ENCODE measurements around the gene MRPL51.

MRPL51 gene

DNA sequence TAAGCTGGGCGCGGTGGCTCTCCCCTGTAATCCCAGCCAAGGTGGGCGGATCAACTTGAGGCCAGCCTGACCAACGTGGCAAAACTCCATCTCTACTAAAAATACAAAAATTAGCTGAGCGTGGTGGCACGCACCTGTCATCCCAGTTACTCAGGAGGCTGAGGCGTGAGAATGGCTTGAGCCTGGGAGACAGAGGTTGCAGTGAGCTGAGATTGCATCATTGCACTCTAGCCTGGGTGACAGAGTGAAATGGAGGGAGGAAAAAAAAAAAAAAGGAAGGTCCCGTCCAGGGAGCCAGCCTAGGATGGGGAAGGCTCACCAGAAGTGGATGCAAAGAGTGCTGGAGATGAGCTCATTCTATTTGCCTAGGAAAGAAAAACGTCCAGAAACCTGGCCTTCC is 50.2 kb downstream of the MRPL51 start:
- TF ChIP-seq, protein P1, sequence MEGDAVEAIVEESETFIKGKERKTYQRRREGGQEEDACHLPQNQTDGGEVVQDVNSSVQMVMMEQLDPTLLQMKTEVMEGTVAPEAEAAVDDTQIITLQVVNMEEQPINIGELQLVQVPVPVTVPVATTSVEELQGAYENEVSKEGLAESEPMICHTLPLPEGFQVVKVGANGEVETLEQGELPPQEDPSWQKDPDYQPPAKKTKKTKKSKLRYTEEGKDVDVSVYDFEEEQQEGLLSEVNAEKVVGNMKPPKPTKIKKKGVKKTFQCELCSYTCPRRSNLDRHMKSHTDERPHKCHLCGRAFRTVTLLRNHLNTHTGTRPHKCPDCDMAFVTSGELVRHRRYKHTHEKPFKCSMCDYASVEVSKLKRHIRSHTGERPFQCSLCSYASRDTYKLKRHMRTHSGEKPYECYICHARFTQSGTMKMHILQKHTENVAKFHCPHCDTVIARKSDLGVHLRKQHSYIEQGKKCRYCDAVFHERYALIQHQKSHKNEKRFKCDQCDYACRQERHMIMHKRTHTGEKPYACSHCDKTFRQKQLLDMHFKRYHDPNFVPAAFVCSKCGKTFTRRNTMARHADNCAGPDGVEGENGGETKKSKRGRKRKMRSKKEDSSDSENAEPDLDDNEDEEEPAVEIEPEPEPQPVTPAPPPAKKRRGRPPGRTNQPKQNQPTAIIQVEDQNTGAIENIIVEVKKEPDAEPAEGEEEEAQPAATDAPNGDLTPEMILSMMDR (IDR thresholded peaks at IDR 0.05) = no peak
- TF ChIP-seq ZFX (IDR thresholded peaks at IDR 0.05; ENCODE audit: borderline replicate concordance) = no peak
- no peak overlapping the region for H3K27ac ChIP-seq

All from 22Rv1 (cell line).